GM12878 (cell line): Measurements from ENCODE around the gene RAD9A.

Experiments
- EGR1 ChIP-seq, 2 experiments: IDR thresholded peaks; 1 replicate in 1 of 2; 2 replicates in 1 of 2; pipeline ENCODE4 v1.6.1; 2011 to 2012; ENCODE audit warnings: low read depth in 2 of 2, low read length in 2 of 2, borderline replicate concordance in 1 of 2, mild to moderate bottlenecking in 1 of 2, moderate library complexity in 1 of 2
- HDAC6 ChIP-seq: fragments of 200-600 bp; sonication (generic); IDR thresholded peaks from one replicate; pipeline ENCODE4 v1.8.0; 2017; ENCODE audit warnings: antibody characterized with exemption; ENCODE audit not compliant: unreplicated experiment
- NFIC ChIP-seq: IDR thresholded peaks from 2 replicates; pipeline ENCODE4 v1.6.1; 2012; ENCODE audit warnings: low read depth, mild to moderate bottlenecking, inconsistent platforms, low read length, moderate library complexity
- POLR2A ChIP-seq: IDR thresholded peaks from 2 replicates; pipeline ENCODE4 v1.6.1; 2011; ENCODE audit warnings: low read depth, mild to moderate bottlenecking, low read length
- RAD21 ChIP-seq: IDR thresholded peaks from 2 replicates; pipeline ENCODE4 v1.6.1; 2011; ENCODE audit warnings: mild to moderate bottlenecking, low read depth, low read length, moderate library complexity; ENCODE audit not compliant: insufficient read depth
- RAD51 ChIP-seq: fragments of 450-650 bp; IDR thresholded peaks from 2 replicates; pipeline ENCODE4 v1.6.1; 2016; ENCODE audit warnings: moderate library complexity, mild to moderate bottlenecking, inconsistent platforms
- TF ChIP-seq, protein P1 (sequence below): IDR thresholded peaks from 2 replicates; pipeline ENCODE4 v1.6.1; 2011; ENCODE audit warnings: mild to moderate bottlenecking, low read depth, low read length, moderate library complexity; ENCODE audit not compliant: insufficient replicate concordance
- TF ChIP-seq, protein P2 (sequence below): IDR thresholded peaks from 2 replicates; pipeline ENCODE4 v1.6.1; 2011; ENCODE audit warnings: low read depth, mild to moderate bottlenecking, low read length, moderate library complexity, borderline replicate concordance; ENCODE audit errors: extremely low read depth
- TF ChIP-seq, protein P3 (sequence below), 3 experiments: IDR thresholded peaks in 2 of 3; conservative IDR thresholded peaks in 1 of 3; 2 replicates each; pipeline ENCODE4 v1.5.1; 2011; ENCODE audit warnings: low read depth in 3 of 3, low read length in 3 of 3, mild to moderate bottlenecking in 3 of 3, control low read depth in 2 of 3, moderate library complexity in 2 of 3, inconsistent platforms in 1 of 3, mixed read lengths in 1 of 3; ENCODE audit not compliant: control insufficient read depth in 2 of 3, insufficient read depth in 1 of 3; ENCODE audit errors: extremely low read depth in 1 of 3

DNA sequence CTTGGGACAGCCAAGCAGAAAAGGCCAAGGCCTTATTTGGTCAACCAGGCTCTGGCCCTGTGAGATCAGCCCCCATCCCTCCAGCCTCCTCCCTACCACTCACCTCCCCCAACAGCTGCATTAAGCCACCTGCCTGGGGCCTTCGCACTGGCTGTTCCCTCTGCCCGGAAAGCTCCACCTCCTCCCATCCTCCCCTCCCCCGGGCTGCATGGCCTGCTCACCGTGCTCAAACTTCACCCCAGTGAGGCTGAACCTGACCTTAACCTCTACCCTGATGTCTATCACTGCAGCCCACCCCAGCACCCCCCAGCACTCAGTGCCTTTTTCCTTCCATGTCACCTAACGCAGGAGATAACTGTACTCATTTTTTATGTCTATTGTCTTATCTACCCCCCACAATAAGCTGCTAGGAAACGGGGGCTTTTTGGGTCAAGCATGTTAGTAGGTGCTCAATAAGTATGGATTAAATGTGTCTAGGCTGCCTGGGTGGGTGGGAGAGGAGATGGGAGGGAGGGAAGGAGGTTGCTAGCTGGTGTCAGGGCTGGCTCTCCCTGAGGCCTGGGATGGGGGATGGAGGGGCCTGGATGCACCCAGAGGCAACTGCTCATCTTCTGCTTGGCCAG is 44.8 kb downstream of the RAD9A start:
- TF ChIP-seq, protein P1, sequence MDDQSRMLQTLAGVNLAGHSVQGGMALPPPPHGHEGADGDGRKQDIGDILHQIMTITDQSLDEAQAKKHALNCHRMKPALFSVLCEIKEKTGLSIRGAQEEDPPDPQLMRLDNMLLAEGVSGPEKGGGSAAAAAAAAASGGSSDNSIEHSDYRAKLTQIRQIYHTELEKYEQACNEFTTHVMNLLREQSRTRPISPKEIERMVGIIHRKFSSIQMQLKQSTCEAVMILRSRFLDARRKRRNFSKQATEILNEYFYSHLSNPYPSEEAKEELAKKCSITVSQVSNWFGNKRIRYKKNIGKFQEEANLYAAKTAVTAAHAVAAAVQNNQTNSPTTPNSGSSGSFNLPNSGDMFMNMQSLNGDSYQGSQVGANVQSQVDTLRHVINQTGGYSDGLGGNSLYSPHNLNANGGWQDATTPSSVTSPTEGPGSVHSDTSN: peak; percentile 44
- peak; percentile 38 for TF ChIP-seq POLR2A
- TF ChIP-seq, protein P2, sequence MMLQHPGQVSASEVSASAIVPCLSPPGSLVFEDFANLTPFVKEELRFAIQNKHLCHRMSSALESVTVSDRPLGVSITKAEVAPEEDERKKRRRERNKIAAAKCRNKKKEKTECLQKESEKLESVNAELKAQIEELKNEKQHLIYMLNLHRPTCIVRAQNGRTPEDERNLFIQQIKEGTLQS: no peak
- TF ChIP-seq RAD21: no peak
- TF ChIP-seq HDAC6: no peak
- no peak for TF ChIP-seq NFIC
- TF ChIP-seq EGR1 (IDR thresholded peaks at IDR 0.05; ENCODE audit: borderline replicate concordance in 1 of 2, low read depth in 2 of 2, low read length in 2 of 2): peak in 1 of 2 experiments; percentile 51; a peak in 1 of 3 replicates
- TF ChIP-seq, protein P3, sequence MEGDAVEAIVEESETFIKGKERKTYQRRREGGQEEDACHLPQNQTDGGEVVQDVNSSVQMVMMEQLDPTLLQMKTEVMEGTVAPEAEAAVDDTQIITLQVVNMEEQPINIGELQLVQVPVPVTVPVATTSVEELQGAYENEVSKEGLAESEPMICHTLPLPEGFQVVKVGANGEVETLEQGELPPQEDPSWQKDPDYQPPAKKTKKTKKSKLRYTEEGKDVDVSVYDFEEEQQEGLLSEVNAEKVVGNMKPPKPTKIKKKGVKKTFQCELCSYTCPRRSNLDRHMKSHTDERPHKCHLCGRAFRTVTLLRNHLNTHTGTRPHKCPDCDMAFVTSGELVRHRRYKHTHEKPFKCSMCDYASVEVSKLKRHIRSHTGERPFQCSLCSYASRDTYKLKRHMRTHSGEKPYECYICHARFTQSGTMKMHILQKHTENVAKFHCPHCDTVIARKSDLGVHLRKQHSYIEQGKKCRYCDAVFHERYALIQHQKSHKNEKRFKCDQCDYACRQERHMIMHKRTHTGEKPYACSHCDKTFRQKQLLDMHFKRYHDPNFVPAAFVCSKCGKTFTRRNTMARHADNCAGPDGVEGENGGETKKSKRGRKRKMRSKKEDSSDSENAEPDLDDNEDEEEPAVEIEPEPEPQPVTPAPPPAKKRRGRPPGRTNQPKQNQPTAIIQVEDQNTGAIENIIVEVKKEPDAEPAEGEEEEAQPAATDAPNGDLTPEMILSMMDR (IDR thresholded peaks at IDR 0.05 in 2 of 3, conservative IDR thresholded peaks at IDR 0.05 in 1 of 3; ENCODE audit: control insufficient read depth in 2 of 3, extremely low read depth in 1 of 3, insufficient read depth in 1 of 3, low read depth in 3 of 3, low read length in 3 of 3): no peak
- TF ChIP-seq RAD51: peak; percentile 18; the same call in 1 of the 2 replicates
